Cardiac muscle cell (in vitro differentiated cells and primary cell): ENCODE measurements around the gene RYR2. TPM values are rescaled to one million over a fixed set of nuclear protein-coding genes. Genes with fewer than 3 reads are reported as not detected.

Experiments used
- DNase-seq, 2 donors: peaks; one replicate each; pipeline versions ENCODE4 v3.0.0 to v3.0.0-alpha.2; 2010 to 2017; ENCODE audit warnings: low read depth in 1 of 2, low spot score in 1 of 2
- H3K27ac ChIP-seq: fragments of 200-600 bp; sonication (generic); 2 replicates; pipeline ENCODE4 v1.5.1; 2016
- H3K27me3 ChIP-seq: fragments of 200-600 bp; sonication (generic); 2 replicates; pipeline ENCODE4 v1.6.0; 2016; ENCODE audit warnings: control low read depth
- H3K36me3 ChIP-seq: fragments of 200-600 bp; sonication (generic); 2 replicates; pipeline ENCODE4 v1.5.1; 2016; ENCODE audit warnings: control low read depth
- H3K4me1 ChIP-seq: fragments of 200-600 bp; sonication (generic); 2 replicates; pipeline ENCODE4 v1.8.1; 2017; ENCODE audit warnings: low read depth, mild to moderate bottlenecking, mixed run types
- H3K4me3 ChIP-seq: fragments of 200-600 bp; sonication (generic); 2 replicates; pipeline ENCODE4 v1.5.1; 2016; ENCODE audit warnings: mild to moderate bottlenecking
- H3K9me3 ChIP-seq: fragments of 200-600 bp; sonication (generic); 2 replicates; pipeline ENCODE4 v1.5.1; 2017; ENCODE audit warnings: low read depth, mild to moderate bottlenecking, control low read depth
- polyA plus RNA-seq: library from polyadenylated mRNA; unstranded; fragments of >200 nt; fragmentation: Nextera tagmentation; extraction: Ambion mirVana; gene quantifications from 2 replicates; pipeline ENCODE4 v1.2.1, GENCODE V29; 2016
- total RNA-seq: library from RNA; depleted of rRNA; stranded (reverse); fragments of >200 nt; gene quantifications from 2 replicates; pipeline ENCODE4 v1.2.3, GENCODE V29; 2016
- TF ChIP-seq, protein P1 (sequence below): IDR thresholded peaks from 2 replicates; pipeline ENCODE4 v1.5.1; 2012; ENCODE audit warnings: low read depth, mild to moderate bottlenecking, low read length

The RYR2 gene
- total and polyA plus RNA-seq, 2 experiments from 2014 or later: 29.8 to 155 TPM

DNA sequence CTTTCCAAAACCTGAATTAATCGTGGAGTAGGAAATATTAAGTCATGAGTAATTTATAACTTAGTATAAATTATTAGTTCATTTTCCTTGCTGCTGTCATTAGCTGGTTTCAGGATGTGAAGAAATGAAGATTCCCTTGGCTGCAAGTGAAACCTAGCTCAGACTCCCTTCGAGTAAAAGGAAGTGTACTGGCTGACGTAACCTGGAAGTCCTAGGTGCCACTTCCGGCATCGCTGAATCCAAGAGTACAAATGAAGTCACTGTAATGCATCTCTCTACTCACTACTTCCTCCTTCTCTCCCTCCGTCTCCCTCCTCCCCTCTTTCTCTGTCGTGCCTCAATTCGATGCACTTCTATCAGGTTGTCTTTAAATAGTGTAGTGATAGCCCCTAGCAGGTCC, 820.0 kb downstream of the RYR2 start:
- Histone ChIP-seq H3K4me3 (no peak overlapping the region), H3K27ac (no peak overlapping the region), H3K36me3 (no peaks in the 10 kb centered on the region), H3K9me3 (no peaks in the 10 kb centered on the region), H3K27me3 (no peaks in the 10 kb centered on the region), H3K4me1 (no peaks in the 10 kb centered on the region)
- TF ChIP-seq, protein P1, sequence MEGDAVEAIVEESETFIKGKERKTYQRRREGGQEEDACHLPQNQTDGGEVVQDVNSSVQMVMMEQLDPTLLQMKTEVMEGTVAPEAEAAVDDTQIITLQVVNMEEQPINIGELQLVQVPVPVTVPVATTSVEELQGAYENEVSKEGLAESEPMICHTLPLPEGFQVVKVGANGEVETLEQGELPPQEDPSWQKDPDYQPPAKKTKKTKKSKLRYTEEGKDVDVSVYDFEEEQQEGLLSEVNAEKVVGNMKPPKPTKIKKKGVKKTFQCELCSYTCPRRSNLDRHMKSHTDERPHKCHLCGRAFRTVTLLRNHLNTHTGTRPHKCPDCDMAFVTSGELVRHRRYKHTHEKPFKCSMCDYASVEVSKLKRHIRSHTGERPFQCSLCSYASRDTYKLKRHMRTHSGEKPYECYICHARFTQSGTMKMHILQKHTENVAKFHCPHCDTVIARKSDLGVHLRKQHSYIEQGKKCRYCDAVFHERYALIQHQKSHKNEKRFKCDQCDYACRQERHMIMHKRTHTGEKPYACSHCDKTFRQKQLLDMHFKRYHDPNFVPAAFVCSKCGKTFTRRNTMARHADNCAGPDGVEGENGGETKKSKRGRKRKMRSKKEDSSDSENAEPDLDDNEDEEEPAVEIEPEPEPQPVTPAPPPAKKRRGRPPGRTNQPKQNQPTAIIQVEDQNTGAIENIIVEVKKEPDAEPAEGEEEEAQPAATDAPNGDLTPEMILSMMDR: no peak
- no peak for DNase-seq

DNA sequence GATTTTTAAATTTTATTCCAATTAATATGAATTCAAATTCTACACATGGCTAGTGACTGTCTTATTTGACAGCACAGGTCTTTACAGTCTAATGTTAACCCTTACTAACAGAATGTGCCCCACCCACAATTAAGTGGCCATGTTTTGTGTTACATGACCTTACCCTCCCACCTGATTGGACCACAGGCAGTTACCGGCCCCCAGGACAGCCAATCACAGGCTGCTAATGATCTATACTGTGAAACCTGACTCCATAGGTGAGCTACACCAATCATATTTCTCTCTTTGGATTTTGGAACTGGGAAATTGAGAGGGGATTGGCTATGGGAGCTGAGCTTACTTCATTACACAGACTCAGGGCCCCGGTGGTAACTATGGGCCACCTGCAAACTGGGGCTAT, 821.2 kb downstream of the RYR2 start:
- no peaks in the 10 kb centered on the region for H3K27me3 ChIP-seq
- no peaks in the 10 kb centered on the region for H3K4me1 ChIP-seq
- TF ChIP-seq, protein P1: no peak
- no peaks in the 10 kb centered on the region for H3K36me3 ChIP-seq
- no peak overlapping the region for H3K27ac ChIP-seq
- H3K4me3 ChIP-seq: no peak overlapping the region
- no peaks in the 10 kb centered on the region for H3K9me3 ChIP-seq
- no peak for DNase-seq

DNA sequence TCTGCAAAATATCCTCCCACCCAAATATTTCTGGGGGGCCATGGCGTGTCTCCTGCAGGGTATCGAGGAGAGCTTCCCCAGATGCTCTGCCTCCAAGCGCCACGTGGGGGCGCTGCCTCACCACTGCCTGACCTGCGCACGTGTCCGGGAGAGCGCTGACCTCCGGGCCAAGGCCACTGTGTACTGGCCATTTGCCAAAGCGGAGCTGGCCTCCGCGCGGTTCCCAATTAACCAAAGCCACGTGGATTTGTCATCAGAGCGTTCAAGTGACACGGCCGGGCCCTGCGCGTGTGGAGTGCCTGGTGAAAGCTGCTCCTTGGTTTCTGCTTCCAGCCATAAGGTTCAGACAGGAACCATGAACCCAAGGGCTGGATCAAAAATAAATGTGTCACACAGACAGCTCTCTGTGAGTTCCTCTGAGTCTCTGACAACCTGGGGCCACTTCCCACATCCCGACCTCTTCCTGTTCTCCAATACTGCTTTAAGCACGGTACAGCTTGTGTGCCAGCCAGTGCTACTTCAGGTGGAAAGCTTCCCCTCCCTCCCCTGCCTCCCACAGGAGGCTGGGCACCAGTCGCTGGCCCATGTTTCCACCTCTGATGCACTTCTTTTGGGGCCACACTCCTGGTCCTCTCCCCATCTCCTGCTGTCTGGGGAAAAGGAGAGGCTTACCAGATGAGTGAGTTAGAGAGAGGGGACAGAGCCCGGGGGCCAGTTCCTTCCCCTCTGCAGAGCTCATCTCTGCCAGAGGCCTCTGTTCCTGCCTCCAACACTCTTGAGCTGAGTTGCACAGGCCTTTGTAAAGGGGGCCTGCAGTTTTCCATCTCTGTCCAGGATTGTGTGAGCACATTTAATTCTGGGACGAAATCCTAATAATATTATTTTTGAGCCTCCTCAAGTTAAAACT, 822.6 kb downstream of the RYR2 start:
- TF ChIP-seq, protein P1: peak; percentile 95
- Histone ChIP-seq H3K9me3 (no peaks in the 10 kb centered on the region), H3K36me3 (no peaks in the 10 kb centered on the region), H3K27ac (no peak overlapping the region), H3K4me1 (no peaks in the 10 kb centered on the region), H3K4me3 (no peak overlapping the region), H3K27me3 (no peaks in the 10 kb centered on the region)
- DNase-seq: peak; percentile 40 to 92

DNA sequence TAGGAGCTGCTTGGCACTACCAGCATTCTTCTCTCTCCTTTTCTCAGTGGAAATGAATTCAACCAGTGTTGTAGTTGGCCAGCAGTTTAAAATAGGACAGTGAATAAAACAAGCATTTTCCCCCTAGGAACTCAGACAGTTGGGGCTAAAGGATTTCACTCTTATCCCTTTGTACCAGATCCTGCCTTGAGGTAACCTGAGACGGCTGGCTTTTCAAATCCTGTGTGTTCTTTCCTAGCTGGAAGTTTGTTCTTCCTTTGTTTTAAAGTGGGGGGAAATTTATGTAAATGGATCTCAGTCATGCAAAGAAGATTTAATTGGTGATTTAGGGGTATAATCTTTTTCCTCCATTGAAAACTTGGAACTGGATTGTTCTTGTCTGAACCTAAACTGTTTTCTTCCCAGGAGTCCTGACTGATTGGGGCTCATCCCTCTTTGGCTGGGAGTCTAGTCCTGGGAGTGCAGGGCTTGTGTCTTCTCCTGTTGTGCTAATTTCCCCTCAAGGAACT, 825.5 kb downstream of the RYR2 start:
- H3K4me1 ChIP-seq: no peaks in the 10 kb centered on the region
- no peak overlapping the region for H3K4me3 ChIP-seq
- no peaks in the 10 kb centered on the region for H3K36me3 ChIP-seq
- H3K9me3 ChIP-seq: no peaks in the 10 kb centered on the region
- no peak for DNase-seq
- no peaks in the 10 kb centered on the region for H3K27me3 ChIP-seq
- TF ChIP-seq, protein P1: no peak
- no peak overlapping the region for H3K27ac ChIP-seq

DNA sequence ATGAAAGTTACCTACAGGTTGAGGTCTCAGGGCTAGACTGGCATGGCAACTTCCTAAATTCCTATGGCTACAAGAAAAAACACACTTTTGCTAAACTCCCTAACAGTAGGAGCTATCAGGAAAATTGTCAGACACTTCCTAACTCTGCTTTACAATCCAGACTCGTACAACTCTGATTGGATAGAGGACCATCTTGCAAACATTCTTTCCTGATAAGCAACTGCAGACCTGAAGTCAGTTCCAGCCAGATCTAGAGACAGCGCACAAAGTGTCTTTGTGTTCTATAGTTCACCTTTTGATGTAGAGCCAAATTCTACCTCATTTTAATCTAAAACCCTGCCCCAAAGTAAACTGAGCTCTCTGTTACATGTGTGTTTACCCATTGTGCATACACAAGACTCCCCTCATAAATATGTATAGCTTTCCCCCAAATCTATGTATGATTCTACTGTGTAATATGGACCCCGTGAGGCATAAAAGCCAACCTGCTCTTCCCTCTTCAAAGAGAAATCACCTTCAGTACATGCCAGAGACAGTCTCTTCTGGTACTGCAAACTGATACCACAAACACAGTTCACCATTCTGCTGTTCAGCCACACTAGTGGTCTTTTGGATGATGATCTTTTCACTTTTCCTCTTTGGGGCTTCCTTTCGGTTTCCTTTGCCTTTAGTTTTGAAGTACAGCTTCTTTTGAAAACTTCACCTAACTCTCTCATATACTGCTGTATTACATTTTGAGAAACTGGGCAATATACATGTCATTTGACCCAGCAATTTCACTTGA, 827.0 kb downstream of the RYR2 start:
- TF ChIP-seq, protein P1: no peak

More for the DNA sequence above, 827.0 kb downstream of the RYR2 start:
- Histone ChIP-seq H3K36me3 (no peaks in the 10 kb centered on the region), H3K9me3 (no peaks in the 10 kb centered on the region), H3K27me3 (no peaks in the 10 kb centered on the region), H3K4me3 (no peak overlapping the region), H3K4me1 (no peaks in the 10 kb centered on the region), H3K27ac (no peak overlapping the region)
- DNase-seq: peak in 1 of 2 donors; percentile 9
